BJ (cell line): ENCODE data around the gene HOXB3. TPM values are rescaled to one million over a fixed set of nuclear protein-coding genes. Genes with fewer than 3 reads are reported as not detected.

Experiments used
- CTCF ChIA-PET: fragments of 350-600 bp; formaldehyde crosslinking; extraction: SDS; loops from one replicate; lab custom pipeline; 2021; ENCODE audit warnings: antibody characterized with exemption, inconsistent platforms; lab: Yijun Ruan, JAX
- POLR2A ChIA-PET: fragments of 300-600 bp; sonication (Branson Sonifier 250); formaldehyde crosslinking; extraction: SDS; loops from one replicate; lab custom pipeline; 2021; ENCODE audit warnings: antibody characterized with exemption; lab: Charles Lee
- DNase-seq: peaks from one replicate; pipeline ENCODE4 v3.0.0-alpha.2; 2011; ENCODE audit warnings: low read depth
- H3K27me3 ChIP-seq: 2 replicates; pipeline ENCODE4 v1.6.0; 2011; ENCODE audit warnings: low read length; ENCODE audit not compliant: control insufficient read depth, insufficient read depth
- H3K36me3 ChIP-seq: 2 replicates; pipeline ENCODE4 v1.5.1; 2011; ENCODE audit warnings: low read length; ENCODE audit not compliant: control insufficient read depth, insufficient read depth
- H3K4me3 ChIP-seq: 2 replicates; pipeline ENCODE4 v1.5.1; 2011; ENCODE audit warnings: low read depth, mild to moderate bottlenecking, control low read depth, low read length
- CTCF ChIP-seq: IDR thresholded peaks from 2 replicates; pipeline ENCODE4 v1.5.1; 2011; ENCODE audit warnings: low read depth, mild to moderate bottlenecking, control low read depth, inconsistent platforms, low read length, moderate library complexity; ENCODE audit not compliant: insufficient read depth
- polyA plus RNA-seq: library from polyadenylated mRNA; depleted of rRNA; stranded (reverse); fragments of >200 nt; gene quantifications from 2 replicates; pipeline ENCODE4 v1.2.3, GENCODE V29; 2011

HOXB3 gene
- polyA plus RNA-seq, 1 experiment = not detected

- TF ChIP-seq CTCF = no peak
- no peak overlapping the region for H3K4me3 ChIP-seq
- H3K27me3 ChIP-seq = peaks cover 80% of the 10 kb centered on the region
- ChIA-PET CTCF (interaction anchor here (0.6 to 2.1 kb wide), 7 partner anchors 9 to 462 kb away, joined by 3 to 6 read pairs (median 3); no protein-coding TSS in a partner anchor), POLR2A (no interaction called here)
- DNase-seq = no peak
- H3K36me3 ChIP-seq = no peaks in the 10 kb centered on the region
Measured at GRCh38 chr17:48621410-48622392, 31.7 kb upstream of the HOXB3 start.

GRCh38 chr17:48620461-48621139, 30.6 kb upstream of the HOXB3 start:
- Histone ChIP-seq H3K4me3 (no peak overlapping the region), H3K27me3 (peaks cover 81% of the 10 kb centered on the region), H3K36me3 (no peaks in the 10 kb centered on the region)
- TF ChIP-seq CTCF = no peak
- POLR2A ChIA-PET = no interaction called here
- CTCF ChIA-PET = interaction anchor here (0.7 to 2.1 kb wide), 3 partner anchors 16 to 313 kb away, joined by 3 to 5 read pairs (median 3); no protein-coding TSS in a partner anchor
- no peak for DNase-seq

- DNase-seq = no peak
- Histone ChIP-seq H3K36me3 (no peaks in the 10 kb centered on the region), H3K4me3 (no peak overlapping the region), H3K27me3 (peaks cover 80% of the 10 kb centered on the region)
- no peak for TF ChIP-seq CTCF
- ChIA-PET CTCF (interaction anchor here (0.6 to 2.6 kb wide), 5 partner anchors 268 to 732 kb away, joined by 3 to 13 read pairs (median 3); no protein-coding TSS in a partner anchor), POLR2A (no interaction called here)
Measured at GRCh38 chr17:48619826-48620449, 29.9 kb upstream of the HOXB3 start.

- Histone ChIP-seq H3K36me3 (no peaks in the 10 kb centered on the region), H3K4me3 (no peak overlapping the region), H3K27me3 (peaks cover 79% of the 10 kb centered on the region)
- ChIA-PET POLR2A (no interaction called here), CTCF (interaction anchor here (0.6 to 2.6 kb wide), 28 partner anchors 9 to 592 kb away, joined by 3 to 27 read pairs (median 4); partner anchors contain the start of gene HOXB5)
- peak; percentile 96 for TF ChIP-seq CTCF
- no peak for DNase-seq
Measured at GRCh38 chr17:48618256-48618896, 28.3 kb upstream of the HOXB3 start.
